Breast epithelium (tissue), 3 donors: Measurements from ENCODE around the gene ATG10.

Experiments
- CTCF ChIP-seq, 3 donors: fragments of 450-650 bp; IDR thresholded peaks; one replicate each; pipeline ENCODE4 v1.5.1; 2016 to 2017; ENCODE audit warnings: antibody characterized with exemption in 3 of 3, mild to moderate bottlenecking in 3 of 3, moderate library complexity in 3 of 3
- POLR2A ChIP-seq: fragments of 450-650 bp; IDR thresholded peaks from one replicate; pipeline ENCODE4 v1.6.1; 2016; ENCODE audit warnings: antibody characterized with exemption, mild to moderate bottlenecking, moderate library complexity
- POLR2AphosphoS5 ChIP-seq, 3 donors: sonication (generic); formaldehyde crosslinking; IDR thresholded peaks; one replicate each; pipeline ENCODE4 v1.6.1; 2017; ENCODE audit warnings: antibody characterized with exemption in 3 of 3

- no peak for TF ChIP-seq CTCF (IDR thresholded peaks at IDR 0.05)
- TF ChIP-seq POLR2A: no peak
- TF ChIP-seq POLR2AphosphoS5 (IDR thresholded peaks at IDR 0.05): no peak
Observed at GRCh38 chr5:82054004-82054710, 82.3 kb downstream of the ATG10 start.
